ENCODE data around the gene HSPA12B. TPM values are rescaled to one million over a fixed set of nuclear protein-coding genes. Genes with fewer than 3 reads are reported as not detected.

HSPA12B gene
- total and polyA plus RNA-seq, 2 of the 4 experiments (the other 2 are of a cell fraction), result not detected

- Histone ChIP-seq H3K36me3 (ENCODE audit: control insufficient read depth, insufficient read depth, low read length) (no peaks in the 10 kb centered on the region), H3K56ac (ENCODE audit: extremely low read depth, insufficient read depth, low read length) (no peak overlapping the region), H3K79me1 (ENCODE audit: low read depth in 1 of 2, low read length in 2 of 2) (no peaks in the 10 kb centered on the region), H3K23ac (ENCODE audit: low read depth, low read length) (no peak overlapping the region), H3K4me3 (ENCODE audit: insufficient read depth, low read depth, low read length) (no peak overlapping the region), H3K9me3 (ENCODE audit: control insufficient read depth, insufficient read depth, low read length) (no peaks in the 10 kb centered on the region), H3K4me1 (ENCODE audit: control insufficient read depth, insufficient read depth, low read length) (no peaks in the 10 kb centered on the region), H3K18ac (ENCODE audit: low read depth, low read length) (no peak overlapping the region), H2AK9ac (replicated peaks; ENCODE audit: low read depth, low read length, poor library complexity) (no peak overlapping the region), H3K4me2 (ENCODE audit: low read depth, low read length) (no peak overlapping the region), H2BK5ac (ENCODE audit: low read depth, low read length, poor library complexity, severe bottlenecking) (no peak overlapping the region), H3K9me1 (ENCODE audit: insufficient read depth, low read length) (peaks cover 2% of the 10 kb centered on the region; the same call in 1 of the 2 replicates), H2BK20ac (ENCODE audit: low read depth, low read length) (no peak overlapping the region), H2BK15ac (ENCODE audit: low read depth, low read length) (no peak overlapping the region), H3K27me3 (ENCODE audit: control insufficient read depth, insufficient read depth, low read length) (peaks cover 73% of the 10 kb centered on the region), H3K14ac (replicated peaks; ENCODE audit: low read depth, low read length) (no peak overlapping the region), H4K20me1 (ENCODE audit: insufficient read depth, low read length) (no peaks in the 10 kb centered on the region), H3K4ac (ENCODE audit: low read depth, low read length) (no peak overlapping the region), H2AK5ac (ENCODE audit: low read depth, low read length) (no peak overlapping the region), H4K5ac (ENCODE audit: low read depth, low read length) (no peak overlapping the region), H3K9ac (ENCODE audit: low read depth, low read length) (no peak overlapping the region), H3K27ac (ENCODE audit: insufficient read depth, low read length) (no peak overlapping the region), H4K91ac (ENCODE audit: insufficient read depth, low read depth, low read length) (no peak overlapping the region), H4K8ac (ENCODE audit: low read depth in 2 of 2, low read length in 2 of 2) (no peak overlapping the region), H2AFZ (replicated peaks; ENCODE audit: low read length, poor library complexity) (no peak overlapping the region), H2BK120ac (ENCODE audit: low read depth, low read length) (no peak overlapping the region)
- BruUV-seq (replicated peaks), result no TSS peak
- ChIA-PET POLR2A (ENCODE audit: unreplicated experiment) (no interaction called here), CTCF (no interaction called here)
- in situ Hi-C loops (cut with MboI; ENCODE audit: low sequenced_read_pairs) (no loop called here), dilution Hi-C loops (cut with HindIII; ENCODE audit: low sequenced_read_pairs, unreplicated experiment) (no loop called here), intact Hi-C loops (cut with micrococcal nuclease) (no loop called here)
- ATAC-seq (ENCODE audit: low read depth) (no peak), DNase-seq (no peak)
- TF ChIP-seq CHD1 (IDR thresholded peaks at IDR 0.05; ENCODE audit: low read depth, low read length) (no peak), RFX5 (IDR thresholded peaks at IDR 0.05; ENCODE audit: low read depth, low read length) (no peak), BHLHE40 (IDR thresholded peaks at IDR 0.05; ENCODE audit: low read depth, low read length) (no peak), NFE2L2 (IDR thresholded peaks at IDR 0.05; ENCODE audit: low read depth, low read length) (no peak), CTCF (conservative IDR thresholded peaks at IDR 0.05; ENCODE audit: low read depth, low read length) (no peak)
- 60% methylated on average over 3 of the region's 8 CpGs; no CpG with 5 or more reads in 1 of the 2 experiments for WGBS, 2 experiments (ENCODE audit: extremely low coverage in 2 of 2, insufficient read length in 1 of 2)
Measured at GRCh38 chr20:3729811-3730540, 2.5 kb upstream of the HSPA12B start.

Data from IMR-90 (cell line).